GM11168 (cell line): ENCODE results near the gene MAPK8IP2.
"Not testable (repeated sequence)": the region's sequence is repeated elsewhere in the genome, so short reads cannot be mapped to it uniquely, and the experiment has no call there.

Source experiments
- in situ Hi-C: fragments of 300-500 bp; cut with MboI; formaldehyde crosslinking; loops from one replicate; pipeline ENCODE4 v1.12.0; 2022; ENCODE audit warnings: low sequenced_read_pairs; ENCODE audit not compliant: unreplicated experiment

Gene MAPK8IP2

GRCh38 chr22:50628543-50629134 is 28.0 kb downstream of the MAPK8IP2 start:
- in situ Hi-C loops = no loop called here

- in situ Hi-C loops = no loop called here
These were observed 29.8 kb downstream of the MAPK8IP2 start for GRCh38 chr22:50630376-50630775.

- in situ Hi-C loops = no loop called here
These were observed 32.5 kb downstream of the MAPK8IP2 start for GRCh38 chr22:50633086-50633485.

GRCh38 chr22:50633771-50634170 is 33.2 kb downstream of the MAPK8IP2 start:
- in situ Hi-C loops = no loop called here

- in situ Hi-C loops = no loop called here
These were observed 35.0 kb downstream of the MAPK8IP2 start for GRCh38 chr22:50635591-50635990.

- in situ Hi-C loops = not testable (repeated sequence)
These were observed 39.7 kb downstream of the MAPK8IP2 start for GRCh38 chr22:50640296-50640695.

GRCh38 chr22:50640857-50641647 is 40.5 kb downstream of the MAPK8IP2 start:
- in situ Hi-C loops = no loop called here

GRCh38 chr22:50641696-50642607 is 41.4 kb downstream of the MAPK8IP2 start:
- in situ Hi-C loops = no loop called here

- in situ Hi-C loops = not testable (repeated sequence)
These were observed 42.6 kb downstream of the MAPK8IP2 start for GRCh38 chr22:50643021-50643820.

GRCh38 chr22:50643821-50644101 is 43.2 kb downstream of the MAPK8IP2 start:
- in situ Hi-C loops = not testable (repeated sequence)

- in situ Hi-C loops = no loop called here
These were observed 52.7 kb downstream of the MAPK8IP2 start for GRCh38 chr22:50653256-50653655.

- in situ Hi-C loops = loop anchor here (5.0 kb wide), 1 partner anchor 43 kb away; no protein-coding TSS in a partner anchor
These were observed 54.1 kb downstream of the MAPK8IP2 start for GRCh38 chr22:50654664-50655063.

- in situ Hi-C loops = loop anchor here (5.0 kb wide), 1 partner anchor 41 kb away; no protein-coding TSS in a partner anchor
These were observed 55.8 kb downstream of the MAPK8IP2 start for GRCh38 chr22:50656122-50657070.

GRCh38 chr22:50657925-50658324 is 57.3 kb downstream of the MAPK8IP2 start:
- in situ Hi-C loops = loop anchor here (5.0 kb wide), 1 partner anchor 39 kb away; no protein-coding TSS in a partner anchor

GRCh38 chr22:50659711-50660110 is 59.1 kb downstream of the MAPK8IP2 start:
- in situ Hi-C loops = loop anchor here (5.0 kb wide), 1 partner anchor 38 kb away; no protein-coding TSS in a partner anchor

GRCh38 chr22:50660306-50660705 is 59.7 kb downstream of the MAPK8IP2 start:
- in situ Hi-C loops = no loop called here
